Breast epithelium (tissue), 4 donors: ENCODE data around the gene KCNS3. TPM values are rescaled to one million over a fixed set of nuclear protein-coding genes. Genes with fewer than 3 reads are reported as not detected.
"Not testable (repeated sequence)": the region's sequence is repeated elsewhere in the genome, so short reads cannot be mapped to it uniquely, and the experiment has no call there.

ENCODE experiments used
- DNase-seq, 2 donors: peaks; one replicate each; pipeline ENCODE4 v3.0.0-alpha.2; 2019; ENCODE audit warnings: low spot score in 2 of 2
- H3K27ac ChIP-seq, 2 donors: fragments of 200-600 bp; sonication (generic) in 1 of 2; one replicate each; pipeline ENCODE4 v1.5.1; 2016 to 2019; ENCODE audit warnings: mild to moderate bottlenecking in 1 of 2
- H3K27me3 ChIP-seq, 2 donors: fragments of 200-600 bp; sonication (generic) in 1 of 2; one replicate each; pipeline versions ENCODE4 v1.5.1 to v1.6.0; 2017 to 2019; ENCODE audit warnings: control low read depth in 1 of 2, mild to moderate bottlenecking in 1 of 2
- H3K36me3 ChIP-seq: fragments of 200-600 bp; one replicate; pipeline ENCODE4 v1.5.1; 2019
- H3K4me1 ChIP-seq, 2 donors: fragments of 200-600 bp; sonication (generic); one replicate each; pipeline ENCODE4 v1.5.1; 2016 to 2019; ENCODE audit warnings: control low read depth in 1 of 2
- H3K4me3 ChIP-seq, 3 donors: fragments of 200-600 bp; sonication (generic); 1 replicate in 2 of 3; 2 replicates in 1 of 3; pipeline ENCODE4 v1.5.1; 2016 to 2019; ENCODE audit warnings: mild to moderate bottlenecking in 3 of 3, moderate library complexity in 2 of 3
- H3K9me3 ChIP-seq, 2 donors: fragments of 200-600 bp; sonication (generic) in 1 of 2; one replicate each; pipeline ENCODE4 v1.5.1; 2016 to 2019; ENCODE audit warnings: control low read depth in 1 of 2
- CTCF ChIP-seq, 3 donors: fragments of 450-650 bp; IDR thresholded peaks; one replicate each; pipeline ENCODE4 v1.5.1; 2016 to 2017; ENCODE audit warnings: antibody characterized with exemption in 3 of 3, mild to moderate bottlenecking in 3 of 3, moderate library complexity in 3 of 3
- POLR2A ChIP-seq: fragments of 450-650 bp; IDR thresholded peaks from one replicate; pipeline ENCODE4 v1.6.1; 2016; ENCODE audit warnings: antibody characterized with exemption, mild to moderate bottlenecking, moderate library complexity
- POLR2AphosphoS5 ChIP-seq, 3 donors: sonication (generic); formaldehyde crosslinking; IDR thresholded peaks; one replicate each; pipeline ENCODE4 v1.6.1; 2017; ENCODE audit warnings: antibody characterized with exemption in 3 of 3
- intact Hi-C: fragments of 100-400 bp; cut with DNase I; formaldehyde crosslinking; loops from one replicate; pipeline ENCODE4 v1.15.1; 2023; ENCODE audit warnings: low total_unique reads
- total RNA-seq, 3 donors: library from RNA; depleted of rRNA; stranded (reverse); fragments of >200 nt; gene quantifications; one replicate each; pipeline ENCODE4 v1.1.0, GENCODE V29; 2016

Gene KCNS3
- total RNA-seq, 3 donors from 2014 or later, result 16.0 to 76.4 (median 61.6) TPM

GRCh38 chr2:17961789-17962188 is 83.3 kb downstream of the KCNS3 start:
- H3K27ac ChIP-seq, result no peak overlapping the region
- H3K27me3 ChIP-seq, result no peaks in the 10 kb centered on the region
- TF ChIP-seq POLR2A, result no peak
- no peak for TF ChIP-seq POLR2AphosphoS5 (IDR thresholded peaks at IDR 0.05)
- TF ChIP-seq CTCF (IDR thresholded peaks at IDR 0.05), result no peak
- no peak overlapping the region for H3K4me3 ChIP-seq
- H3K9me3 ChIP-seq, result no peaks in the 10 kb centered on the region
- no peak for DNase-seq
- H3K36me3 ChIP-seq, result no peaks in the 10 kb centered on the region
- intact Hi-C loops, result no loop called here
- no peaks in the 10 kb centered on the region for H3K4me1 ChIP-seq

GRCh38 chr2:17962876-17963275 is 84.4 kb downstream of the KCNS3 start:
- no peak overlapping the region for H3K27ac ChIP-seq
- TF ChIP-seq POLR2AphosphoS5 (IDR thresholded peaks at IDR 0.05) (no peak), POLR2A (no peak), CTCF (IDR thresholded peaks at IDR 0.05) (no peak)
- no peaks in the 10 kb centered on the region for H3K9me3 ChIP-seq
- no peaks in the 10 kb centered on the region for H3K36me3 ChIP-seq
- intact Hi-C loops, result no loop called here
- no peak for DNase-seq
- H3K27me3 ChIP-seq, result no peaks in the 10 kb centered on the region
- H3K4me1 ChIP-seq, result no peaks in the 10 kb centered on the region
- no peak overlapping the region for H3K4me3 ChIP-seq

- H3K9me3 ChIP-seq, DNase-seq, H3K4me1 ChIP-seq, intact Hi-C loops, H3K36me3 ChIP-seq, H3K27me3 ChIP-seq, H3K4me3 ChIP-seq, H3K27ac ChIP-seq: not testable (repeated sequence)
Observed at GRCh38 chr2:17963571-17963970, 85.1 kb downstream of the KCNS3 start.

- intact Hi-C loops, result no loop called here
- H3K9me3 ChIP-seq, result no peaks in the 10 kb centered on the region
- DNase-seq, result no peak
- no peaks in the 10 kb centered on the region for H3K27me3 ChIP-seq
- H3K4me1 ChIP-seq, result no peaks in the 10 kb centered on the region
- H3K4me3 ChIP-seq, result no peak overlapping the region
- no peak for TF ChIP-seq CTCF (IDR thresholded peaks at IDR 0.05)
- no peak for TF ChIP-seq POLR2AphosphoS5 (IDR thresholded peaks at IDR 0.05)
- TF ChIP-seq POLR2A, result no peak
- H3K36me3 ChIP-seq, result no peaks in the 10 kb centered on the region
- no peak overlapping the region for H3K27ac ChIP-seq
Observed at GRCh38 chr2:17965196-17965595, 86.7 kb downstream of the KCNS3 start.

- TF ChIP-seq CTCF (IDR thresholded peaks at IDR 0.05) (no peak), POLR2A (no peak), POLR2AphosphoS5 (IDR thresholded peaks at IDR 0.05) (no peak)
- no peak for DNase-seq
- no peak overlapping the region for H3K27ac ChIP-seq
- no peaks in the 10 kb centered on the region for H3K27me3 ChIP-seq
- no peak overlapping the region for H3K4me3 ChIP-seq
- H3K4me1 ChIP-seq, result no peaks in the 10 kb centered on the region
- intact Hi-C loops, result no loop called here
- H3K9me3 ChIP-seq, result no peaks in the 10 kb centered on the region
- H3K36me3 ChIP-seq, result no peaks in the 10 kb centered on the region
Observed at GRCh38 chr2:17966798-17967197, 88.3 kb downstream of the KCNS3 start.

- H3K27me3 ChIP-seq, result no peaks in the 10 kb centered on the region
- intact Hi-C loops, result no loop called here
- no peak for DNase-seq
- H3K27ac ChIP-seq, result no peak overlapping the region
- H3K9me3 ChIP-seq, result no peaks in the 10 kb centered on the region
- H3K36me3 ChIP-seq, result no peaks in the 10 kb centered on the region
- TF ChIP-seq POLR2AphosphoS5 (IDR thresholded peaks at IDR 0.05), result no peak
- TF ChIP-seq CTCF (IDR thresholded peaks at IDR 0.05), result no peak
- TF ChIP-seq POLR2A, result no peak
- H3K4me3 ChIP-seq, result no peak overlapping the region
- no peaks in the 10 kb centered on the region for H3K4me1 ChIP-seq
Observed at GRCh38 chr2:17969661-17970060, 91.2 kb downstream of the KCNS3 start.
